ENCODE data around the gene PCK1. TPM values are rescaled to one million over a fixed set of nuclear protein-coding genes. Genes with fewer than 3 reads are reported as not detected.

PCK1 gene
- total and polyA plus RNA-seq, 5 donors = 0.25 to 4.1 (median 0.80) TPM

GRCh38 chr20:57591289-57592229 lies 30.6 kb downstream of the PCK1 start:
- ATAC-seq (no peak), DNase-seq (no peak)
- 86% methylated on average over 15 of the region's 15 CpGs for WGBS
- Histone ChIP-seq H3K27me3 (ENCODE audit: control insufficient read depth, insufficient read depth) (no peaks in the 10 kb centered on the region), H3K27ac (ENCODE audit: low read length) (no peak overlapping the region), H3K9me3 (ENCODE audit: control insufficient read depth, low read length) (no peaks in the 10 kb centered on the region), H3K4me3 (ENCODE audit: low read length) (no peak overlapping the region), H3K4me1 (ENCODE audit: control insufficient read depth, insufficient read depth, low read length) (no peaks in the 10 kb centered on the region)
- intact Hi-C loops (cut with DNase I) = loop anchor here in 2 of 4 donors (2.0 to 10.0 kb wide), 3 partner anchors 77 to 217 kb away; no protein-coding TSS in a partner anchor

- intact Hi-C loops (cut with DNase I) = loop anchor here in 2 of 4 donors (2.0 to 10.0 kb wide), 3 partner anchors 78 to 218 kb away; no protein-coding TSS in a partner anchor
- Histone ChIP-seq H3K27me3 (ENCODE audit: control insufficient read depth, insufficient read depth) (no peaks in the 10 kb centered on the region), H3K9me3 (ENCODE audit: control insufficient read depth, low read length) (no peaks in the 10 kb centered on the region), H3K27ac (ENCODE audit: low read length) (no peak overlapping the region), H3K4me1 (ENCODE audit: control insufficient read depth, insufficient read depth, low read length) (no peaks in the 10 kb centered on the region), H3K4me3 (ENCODE audit: low read length) (no peak overlapping the region)
- DNase-seq (no peak), ATAC-seq (no peak)
- WGBS = 83% methylated on average over 22 of the region's 22 CpGs
Measured at GRCh38 chr20:57592263-57593092, 31.6 kb downstream of the PCK1 start.

GRCh38 chr20:57593134-57593886 lies 32.4 kb downstream of the PCK1 start:
- Histone ChIP-seq H3K4me1 (ENCODE audit: control insufficient read depth, insufficient read depth, low read length) (no peaks in the 10 kb centered on the region), H3K27me3 (ENCODE audit: control insufficient read depth, insufficient read depth) (no peaks in the 10 kb centered on the region), H3K4me3 (ENCODE audit: low read length) (no peak overlapping the region), H3K9me3 (ENCODE audit: control insufficient read depth, low read length) (no peaks in the 10 kb centered on the region), H3K27ac (ENCODE audit: low read length) (no peak overlapping the region)
- ATAC-seq = no peak
- WGBS = 55% methylated on average over 17 of the region's 17 CpGs
- DNase-seq = peak in 1 of 3 donors; percentile 57
- intact Hi-C loops (cut with DNase I) = loop anchor here in 2 of 4 donors (2.0 to 10.0 kb wide), 3 partner anchors 79 to 219 kb away; no protein-coding TSS in a partner anchor

- no peaks in the 10 kb centered on the region for H3K9me3 ChIP-seq (ENCODE audit: control insufficient read depth, low read length)
- WGBS = 36% methylated on average over 27 of the region's 27 CpGs
- H3K4me3 ChIP-seq (ENCODE audit: low read length) = no peak overlapping the region
- peak; percentile 9 to 42 for ATAC-seq
- H3K4me1 ChIP-seq (ENCODE audit: control insufficient read depth, insufficient read depth, low read length) = no peaks in the 10 kb centered on the region
- no peaks in the 10 kb centered on the region for H3K27me3 ChIP-seq (ENCODE audit: control insufficient read depth, insufficient read depth)
- peak; percentile 48 to 84 (median 82) for DNase-seq
- H3K27ac ChIP-seq (ENCODE audit: low read length) = no peak overlapping the region
- intact Hi-C loops (cut with DNase I) = loop anchor here in 2 of 4 donors (1.0 to 10.0 kb wide), 3 partner anchors 80 to 220 kb away; no protein-coding TSS in a partner anchor
Measured at GRCh38 chr20:57594092-57594951, 33.4 kb downstream of the PCK1 start.

GRCh38 chr20:57595041-57596030 lies 34.4 kb downstream of the PCK1 start:
- DNase-seq (peak in 1 of 3 donors; percentile 62), ATAC-seq (no peak)
- intact Hi-C loops (cut with DNase I) = loop anchor here (1.0 to 10.0 kb wide), 4 partner anchors 81 to 617 kb away; no protein-coding TSS in a partner anchor
- no peaks in the 10 kb centered on the region for H3K9me3 ChIP-seq (ENCODE audit: control insufficient read depth, low read length)
- no peak overlapping the region for H3K27ac ChIP-seq (ENCODE audit: low read length)
- H3K4me3 ChIP-seq (ENCODE audit: low read length) = no peak overlapping the region
- no peaks in the 10 kb centered on the region for H3K4me1 ChIP-seq (ENCODE audit: control insufficient read depth, insufficient read depth, low read length)
- H3K27me3 ChIP-seq (ENCODE audit: control insufficient read depth, insufficient read depth) = no peaks in the 10 kb centered on the region
- WGBS = 85% methylated on average over 25 of the region's 25 CpGs

GRCh38 chr20:57596358-57596757 lies 35.4 kb downstream of the PCK1 start:
- Histone ChIP-seq H3K4me1 (ENCODE audit: control insufficient read depth, insufficient read depth, low read length) (no peaks in the 10 kb centered on the region), H3K27me3 (ENCODE audit: control insufficient read depth, insufficient read depth) (no peaks in the 10 kb centered on the region), H3K27ac (ENCODE audit: low read length) (no peak overlapping the region), H3K9me3 (ENCODE audit: control insufficient read depth, low read length) (no peaks in the 10 kb centered on the region), H3K4me3 (ENCODE audit: low read length) (no peak overlapping the region)
- 67% methylated on average over 11 of the region's 11 CpGs for WGBS
- intact Hi-C loops (cut with DNase I) = loop anchor here (1.0 to 10.0 kb wide), 4 partner anchors 82 to 616 kb away; no protein-coding TSS in a partner anchor
- no peak for ATAC-seq
- no peak for DNase-seq

GRCh38 chr20:57596998-57597939 lies 36.4 kb downstream of the PCK1 start:
- Histone ChIP-seq H3K4me3 (ENCODE audit: low read length) (no peak overlapping the region), H3K27ac (ENCODE audit: low read length) (no peak overlapping the region), H3K9me3 (ENCODE audit: control insufficient read depth, low read length) (no peaks in the 10 kb centered on the region), H3K27me3 (ENCODE audit: control insufficient read depth, insufficient read depth) (no peaks in the 10 kb centered on the region), H3K4me1 (ENCODE audit: control insufficient read depth, insufficient read depth, low read length) (no peaks in the 10 kb centered on the region)
- DNase-seq = peak; percentile 66 to 91 (median 89)
- ATAC-seq = peak; percentile 80 to 84
- 21% methylated on average over 39 of the region's 39 CpGs for WGBS
- intact Hi-C loops (cut with DNase I) = loop anchor here (1.0 to 10.0 kb wide), 5 partner anchors 83 to 615 kb away; no protein-coding TSS in a partner anchor

GRCh38 chr20:57598060-57598459 lies 37.1 kb downstream of the PCK1 start:
- 60% methylated on average over 10 of the region's 10 CpGs for WGBS
- H3K9me3 ChIP-seq (ENCODE audit: control insufficient read depth, low read length) = no peaks in the 10 kb centered on the region
- H3K27me3 ChIP-seq (ENCODE audit: control insufficient read depth, insufficient read depth) = no peaks in the 10 kb centered on the region
- ATAC-seq (no peak), DNase-seq (peak in 1 of 3 donors; percentile 41)
- H3K4me3 ChIP-seq (ENCODE audit: low read length) = no peak overlapping the region
- intact Hi-C loops (cut with DNase I) = loop anchor here in 2 of 4 donors (5.0 to 10.0 kb wide), 2 partner anchors 223 to 614 kb away; no protein-coding TSS in a partner anchor
- H3K27ac ChIP-seq (ENCODE audit: low read length) = no peak overlapping the region
- no peaks in the 10 kb centered on the region for H3K4me1 ChIP-seq (ENCODE audit: control insufficient read depth, insufficient read depth, low read length)

Data from right cardiac atrium (tissue), 5 donors.